ENCODE measurements around the gene RPL22L1. TPM values are rescaled to one million over a fixed set of nuclear protein-coding genes. Genes with fewer than 3 reads are reported as not detected.

The RPL22L1 gene
- total RNA-seq, 2 donors from 2014 or later = 46.2 to 78.0 TPM

- Histone ChIP-seq H3K4me3 (no peak overlapping the region), H3K27ac (no peak overlapping the region), H3K36me3 (peaks cover 15% of the 10 kb centered on the region), H3K9me3 (no peaks in the 10 kb centered on the region), H3K27me3 (replicated peaks; ENCODE audit: insufficient read depth) (no peaks in the 10 kb centered on the region), H3K4me1 (ENCODE audit: control insufficient read depth in 1 of 2, low read depth in 2 of 2) (peaks cover 15 to 18% of the 10 kb centered on the region in 2 donors)
- TF ChIP-seq, protein P1, sequence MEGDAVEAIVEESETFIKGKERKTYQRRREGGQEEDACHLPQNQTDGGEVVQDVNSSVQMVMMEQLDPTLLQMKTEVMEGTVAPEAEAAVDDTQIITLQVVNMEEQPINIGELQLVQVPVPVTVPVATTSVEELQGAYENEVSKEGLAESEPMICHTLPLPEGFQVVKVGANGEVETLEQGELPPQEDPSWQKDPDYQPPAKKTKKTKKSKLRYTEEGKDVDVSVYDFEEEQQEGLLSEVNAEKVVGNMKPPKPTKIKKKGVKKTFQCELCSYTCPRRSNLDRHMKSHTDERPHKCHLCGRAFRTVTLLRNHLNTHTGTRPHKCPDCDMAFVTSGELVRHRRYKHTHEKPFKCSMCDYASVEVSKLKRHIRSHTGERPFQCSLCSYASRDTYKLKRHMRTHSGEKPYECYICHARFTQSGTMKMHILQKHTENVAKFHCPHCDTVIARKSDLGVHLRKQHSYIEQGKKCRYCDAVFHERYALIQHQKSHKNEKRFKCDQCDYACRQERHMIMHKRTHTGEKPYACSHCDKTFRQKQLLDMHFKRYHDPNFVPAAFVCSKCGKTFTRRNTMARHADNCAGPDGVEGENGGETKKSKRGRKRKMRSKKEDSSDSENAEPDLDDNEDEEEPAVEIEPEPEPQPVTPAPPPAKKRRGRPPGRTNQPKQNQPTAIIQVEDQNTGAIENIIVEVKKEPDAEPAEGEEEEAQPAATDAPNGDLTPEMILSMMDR (IDR thresholded peaks at IDR 0.05) = no peak
- ATAC-seq (ENCODE audit: insufficient number of reproducible peaks, low FRiP score, low read depth) = no peak
- DNase-seq (ENCODE audit: low spot score) = no peak
These were observed 4.5 kb downstream of the RPL22L1 start for GRCh38 chr3:170865209-170866094.

- TF ChIP-seq, protein P1 (IDR thresholded peaks at IDR 0.05) = no peak
- no peak for ATAC-seq (ENCODE audit: insufficient number of reproducible peaks, low FRiP score, low read depth)
- Histone ChIP-seq H3K36me3 (peaks cover 15% of the 10 kb centered on the region), H3K4me3 (no peak overlapping the region), H3K27me3 (replicated peaks; ENCODE audit: insufficient read depth) (no peaks in the 10 kb centered on the region), H3K9me3 (no peaks in the 10 kb centered on the region), H3K4me1 (ENCODE audit: control insufficient read depth in 1 of 2, low read depth in 2 of 2) (peaks cover 14 to 18% of the 10 kb centered on the region in 2 donors), H3K27ac (no peak overlapping the region)
- DNase-seq (ENCODE audit: low spot score) = no peak
These were observed 5.3 kb downstream of the RPL22L1 start for GRCh38 chr3:170864525-170865208.

DNA sequence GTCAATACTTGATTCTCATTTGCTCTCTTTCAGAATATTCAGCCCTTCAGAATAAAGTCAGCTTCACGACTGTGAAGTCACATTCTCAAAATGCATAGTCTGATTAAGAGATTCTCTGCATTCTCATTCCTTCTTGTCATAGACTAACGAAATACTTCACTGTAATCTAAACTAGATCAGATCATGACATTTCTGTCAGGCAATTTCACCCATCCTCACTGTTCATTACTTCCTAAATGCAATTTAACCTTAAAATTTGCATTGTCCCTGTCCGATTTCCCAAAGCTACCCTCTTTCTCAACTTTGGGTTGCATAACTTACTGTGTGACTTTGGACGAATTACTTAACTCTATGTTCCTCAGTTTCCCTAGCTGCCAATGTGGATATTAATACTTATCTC, 6.2 kb downstream of the RPL22L1 start:
- Histone ChIP-seq H3K4me1 (ENCODE audit: control insufficient read depth in 1 of 2, low read depth in 2 of 2) (peaks cover 9 to 16% of the 10 kb centered on the region in 2 donors), H3K27me3 (replicated peaks; ENCODE audit: insufficient read depth) (no peaks in the 10 kb centered on the region), H3K9me3 (no peaks in the 10 kb centered on the region), H3K36me3 (peaks cover 15% of the 10 kb centered on the region), H3K4me3 (no peak overlapping the region), H3K27ac (no peak overlapping the region)
- no peak for DNase-seq (ENCODE audit: low spot score)
- TF ChIP-seq, protein P1 (IDR thresholded peaks at IDR 0.05) = no peak
- no peak for ATAC-seq (ENCODE audit: insufficient number of reproducible peaks, low FRiP score, low read depth)

DNA sequence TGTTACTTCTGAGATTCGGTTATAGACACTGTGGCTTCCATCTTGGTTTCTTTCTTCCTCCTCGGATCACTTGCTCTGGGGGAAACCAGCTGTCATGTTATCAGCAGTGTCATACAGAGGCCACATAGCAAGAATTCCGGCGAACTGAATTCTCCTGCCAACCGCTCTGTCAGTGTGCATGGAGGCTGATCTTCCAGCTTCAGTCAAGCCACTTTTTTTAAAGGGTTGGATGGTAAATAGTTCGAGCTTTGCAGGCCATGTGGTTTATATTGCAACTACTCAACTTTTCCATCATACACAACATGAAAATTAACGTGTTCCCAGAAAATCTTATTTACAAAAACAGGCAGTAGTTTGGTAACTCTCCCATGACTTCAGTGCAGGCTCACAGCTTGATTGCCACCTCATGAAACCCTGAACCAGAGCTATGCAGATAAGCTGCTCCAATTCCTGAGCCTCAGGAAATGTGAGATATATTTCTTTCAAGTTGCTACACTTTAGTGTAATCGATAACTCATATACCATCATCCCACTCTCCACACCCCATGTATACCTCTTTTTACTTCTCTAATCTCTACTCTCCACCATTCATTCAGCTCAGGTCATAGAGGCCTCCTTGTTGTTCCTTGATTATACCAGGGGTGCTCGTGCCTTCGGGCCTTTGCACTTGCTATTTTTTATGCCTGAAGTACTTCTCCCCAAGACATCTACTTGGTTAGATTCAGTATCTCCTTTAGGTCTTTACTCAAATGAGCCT, 7.2 kb downstream of the RPL22L1 start:
- H3K36me3 ChIP-seq = peaks cover 13% of the 10 kb centered on the region
- ATAC-seq (ENCODE audit: insufficient number of reproducible peaks, low FRiP score, low read depth) (no peak), DNase-seq (ENCODE audit: low spot score) (no peak)
- TF ChIP-seq, protein P1 (IDR thresholded peaks at IDR 0.05) = no peak
- no peak overlapping the region for H3K27ac ChIP-seq
- no peaks in the 10 kb centered on the region for H3K27me3 ChIP-seq (replicated peaks; ENCODE audit: insufficient read depth)
- peaks cover 6 to 8% of the 10 kb centered on the region in 2 donors for H3K4me1 ChIP-seq (ENCODE audit: control insufficient read depth in 1 of 2, low read depth in 2 of 2)
- H3K9me3 ChIP-seq = no peaks in the 10 kb centered on the region
- no peak overlapping the region for H3K4me3 ChIP-seq

DNA sequence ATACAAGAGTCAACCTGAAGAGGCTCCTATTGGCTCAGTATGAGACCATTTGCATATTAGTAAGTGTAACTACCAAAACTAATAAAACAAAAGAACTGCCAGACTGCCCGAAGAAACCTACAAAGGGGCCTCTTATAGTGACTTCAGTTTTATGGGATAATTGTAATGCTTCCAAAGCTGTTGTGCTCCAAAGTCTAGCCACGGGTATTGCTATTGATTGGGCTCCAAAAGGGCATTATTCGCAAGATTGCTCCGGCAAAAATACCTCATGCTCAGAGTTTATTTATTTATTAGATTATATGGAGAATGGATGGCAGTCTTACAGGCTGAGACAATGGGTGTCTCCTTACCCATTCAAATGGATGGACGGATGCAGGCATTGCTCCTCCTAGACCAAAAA, 11.4 kb downstream of the RPL22L1 start:
- no peaks in the 10 kb centered on the region for H3K36me3 ChIP-seq
- TF ChIP-seq, protein P1 (IDR thresholded peaks at IDR 0.05) = no peak

More for the DNA sequence above, 11.4 kb downstream of the RPL22L1 start:
- no peaks in the 10 kb centered on the region for H3K9me3 ChIP-seq
- DNase-seq (ENCODE audit: low spot score) (no peak), ATAC-seq (ENCODE audit: insufficient number of reproducible peaks, low FRiP score, low read depth) (no peak)
- H3K27me3 ChIP-seq (replicated peaks; ENCODE audit: insufficient read depth) = no peaks in the 10 kb centered on the region
- no peak overlapping the region for H3K27ac ChIP-seq
- no peak overlapping the region for H3K4me3 ChIP-seq
- H3K4me1 ChIP-seq (ENCODE audit: control insufficient read depth in 1 of 2, low read depth in 2 of 2) = no peaks in the 10 kb centered on the region
